Ammon's horn (tissue), 1 donor: ENCODE results near the gene SCUBE1.
A peak's percentile ranks its signal among the peaks of the same experiment; 100 is the strongest.

Experiments used
- DNase-seq: peaks from one replicate; pipeline ENCODE4 v3.0.0-alpha.2; 2016; ENCODE audit warnings: low spot score

The SCUBE1 gene

DNA sequence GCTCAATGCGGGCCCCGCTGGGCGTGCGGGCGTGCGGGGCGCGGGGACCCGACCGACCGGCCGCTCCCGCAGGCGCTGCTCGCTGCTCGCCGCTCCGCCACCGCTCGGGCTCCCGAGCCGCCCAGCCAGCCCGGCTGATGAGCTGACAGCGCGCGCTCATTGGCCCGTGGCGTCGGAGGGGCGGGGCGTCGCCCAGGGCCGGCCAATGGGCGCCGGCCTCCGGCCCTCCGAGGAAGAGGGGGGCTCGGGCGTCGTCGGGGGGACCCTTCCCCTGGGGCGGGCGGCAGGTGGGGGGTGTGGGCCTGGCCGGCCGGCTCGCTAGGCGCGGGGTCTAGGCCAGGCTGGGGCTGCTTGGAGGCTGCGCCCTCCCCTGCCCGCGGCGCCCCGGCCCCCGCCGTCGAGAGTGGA lies at the start of gene SCUBE1:
SCUBE1 (minus strand) TSS at position 111 of the 408 bp plus-strand sequence. CDS start 111 bp downstream, outside the sequence.
- DNase-seq, result peak; percentile 38

DNA sequence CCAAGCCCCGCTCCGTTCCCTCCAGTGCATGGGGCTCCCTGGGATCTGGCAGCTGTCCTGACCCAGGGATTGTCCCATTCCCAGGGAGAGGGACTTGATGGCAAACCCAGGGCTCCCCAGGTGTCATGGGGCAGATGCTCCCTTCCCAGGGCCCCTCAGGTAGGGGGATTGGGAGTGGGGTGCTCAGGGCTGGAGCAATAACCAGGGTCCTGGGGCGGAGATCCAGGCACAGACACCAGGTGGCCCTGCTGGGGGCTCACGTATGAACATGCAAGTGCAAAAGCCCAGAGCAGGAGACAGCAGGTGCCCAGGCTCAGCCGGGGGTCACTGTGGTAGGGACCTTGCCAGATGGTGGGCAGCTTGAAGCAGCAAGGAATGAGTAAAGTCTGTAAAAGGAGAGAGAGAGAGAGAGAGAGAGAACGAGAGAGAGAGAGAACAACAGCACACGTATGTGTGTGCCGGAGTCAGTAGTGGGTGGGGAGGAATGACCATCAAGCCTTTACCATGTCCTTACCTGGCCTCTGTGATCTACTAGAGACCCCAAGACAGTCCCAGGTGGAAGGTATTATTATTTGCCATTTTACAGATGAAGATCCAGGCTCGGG lies 49.3 kb upstream of the SCUBE1 start:
- DNase-seq, result no peak

- no peak for DNase-seq
These were observed 48.1 kb upstream of the SCUBE1 start for GRCh38 chr22:43391306-43391705.

DNA sequence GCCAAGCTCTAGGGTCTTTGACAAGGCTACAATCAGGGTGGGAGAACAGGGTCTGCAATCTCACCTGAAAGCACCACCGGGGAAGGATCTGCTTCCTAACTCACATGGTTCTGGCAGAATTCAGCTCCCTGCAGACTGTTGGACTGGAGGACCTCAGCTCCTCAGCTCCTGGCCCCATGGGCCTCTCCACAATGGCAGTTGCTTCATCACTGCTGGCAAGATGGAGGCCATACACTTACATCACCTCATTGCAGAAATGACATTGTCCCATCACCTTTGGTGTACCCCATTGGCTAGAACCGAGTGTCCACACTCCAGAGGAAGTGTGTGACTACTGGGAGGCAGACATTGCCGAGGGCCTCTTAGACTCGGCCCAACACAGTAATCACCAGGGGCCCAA lies 47.7 kb upstream of the SCUBE1 start:
- no peak for DNase-seq

- DNase-seq, result no peak
These were observed 47.0 kb upstream of the SCUBE1 start for GRCh38 chr22:43390166-43390565.

DNA sequence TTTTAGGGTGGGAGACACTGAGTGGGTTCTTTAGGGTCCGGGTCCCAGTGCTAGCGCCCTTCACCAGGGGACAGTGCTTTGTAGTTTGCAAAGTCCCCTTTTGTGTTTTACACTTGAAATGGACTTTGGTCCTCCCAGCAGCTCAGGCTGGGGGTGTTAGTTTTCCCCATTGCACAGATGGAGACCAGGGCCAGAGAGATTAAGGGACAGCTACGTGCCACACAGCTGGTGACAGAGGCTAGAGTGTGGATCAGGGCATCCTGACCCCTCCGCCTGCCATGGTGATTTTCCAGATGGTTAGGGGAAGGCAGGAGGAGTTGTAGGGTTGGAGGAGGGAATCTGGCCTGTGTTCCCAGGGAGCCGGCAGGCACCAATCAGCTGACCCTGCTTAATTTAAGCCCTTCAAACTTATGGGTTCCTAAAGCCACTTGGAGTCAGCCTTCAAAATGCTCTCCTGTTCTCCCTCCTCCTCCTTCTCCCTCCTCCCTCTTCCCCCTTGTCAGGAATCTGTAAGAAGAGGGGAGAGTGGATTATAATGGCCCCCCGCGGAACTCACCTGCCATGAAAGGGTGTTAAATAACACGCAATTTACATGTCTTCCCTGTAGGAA lies 46.2 kb upstream of the SCUBE1 start:
- no peak for DNase-seq

GRCh38 chr22:43388420-43388851 lies 45.3 kb upstream of the SCUBE1 start:
- peak; percentile 79 for DNase-seq

DNA sequence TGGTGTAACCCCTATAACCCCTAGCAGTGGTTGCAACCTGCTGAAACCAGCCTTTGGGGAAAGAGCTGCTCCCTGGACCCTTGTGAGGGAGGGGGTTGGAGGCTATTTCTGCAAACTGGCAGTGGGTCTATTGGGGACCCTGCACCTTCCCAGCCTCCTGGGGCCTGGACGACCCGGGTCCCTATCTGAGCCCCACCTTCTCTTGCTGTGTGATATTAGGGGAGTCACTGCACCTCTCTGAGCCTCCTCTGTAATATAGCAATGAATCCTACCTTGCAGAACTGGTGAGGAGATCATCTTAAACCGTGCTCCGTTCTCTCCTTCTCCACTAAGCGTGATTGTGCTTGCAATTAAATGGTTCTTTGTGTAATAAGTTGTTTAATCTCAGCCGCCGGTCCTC lies 44.6 kb upstream of the SCUBE1 start:
- no peak for DNase-seq

GRCh38 chr22:43385770-43386641 lies 42.8 kb upstream of the SCUBE1 start:
- DNase-seq, result peak; percentile 86

DNA sequence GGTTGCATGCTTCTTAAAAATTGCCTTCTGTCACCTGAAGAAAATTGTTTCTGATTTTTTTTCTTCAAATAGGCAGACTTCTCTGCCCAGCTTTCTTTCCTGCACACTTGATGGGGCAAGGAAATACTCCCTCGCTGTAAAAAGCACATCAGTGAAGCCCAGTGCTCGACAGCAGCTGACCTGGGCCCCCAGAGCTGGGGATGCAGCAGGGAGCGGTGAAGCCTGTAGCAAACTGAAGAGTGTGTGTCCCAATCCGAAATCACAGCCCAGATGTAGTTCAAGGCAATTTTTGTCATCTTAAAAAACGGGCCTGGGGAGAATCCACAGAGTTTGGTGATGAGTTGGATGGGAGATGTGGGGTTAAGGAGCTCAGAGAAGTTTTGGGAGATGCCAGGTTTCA lies 41.7 kb upstream of the SCUBE1 start:
- no peak for DNase-seq

GRCh38 chr22:43381693-43382092 lies 38.5 kb upstream of the SCUBE1 start:
- DNase-seq, result no peak

DNA sequence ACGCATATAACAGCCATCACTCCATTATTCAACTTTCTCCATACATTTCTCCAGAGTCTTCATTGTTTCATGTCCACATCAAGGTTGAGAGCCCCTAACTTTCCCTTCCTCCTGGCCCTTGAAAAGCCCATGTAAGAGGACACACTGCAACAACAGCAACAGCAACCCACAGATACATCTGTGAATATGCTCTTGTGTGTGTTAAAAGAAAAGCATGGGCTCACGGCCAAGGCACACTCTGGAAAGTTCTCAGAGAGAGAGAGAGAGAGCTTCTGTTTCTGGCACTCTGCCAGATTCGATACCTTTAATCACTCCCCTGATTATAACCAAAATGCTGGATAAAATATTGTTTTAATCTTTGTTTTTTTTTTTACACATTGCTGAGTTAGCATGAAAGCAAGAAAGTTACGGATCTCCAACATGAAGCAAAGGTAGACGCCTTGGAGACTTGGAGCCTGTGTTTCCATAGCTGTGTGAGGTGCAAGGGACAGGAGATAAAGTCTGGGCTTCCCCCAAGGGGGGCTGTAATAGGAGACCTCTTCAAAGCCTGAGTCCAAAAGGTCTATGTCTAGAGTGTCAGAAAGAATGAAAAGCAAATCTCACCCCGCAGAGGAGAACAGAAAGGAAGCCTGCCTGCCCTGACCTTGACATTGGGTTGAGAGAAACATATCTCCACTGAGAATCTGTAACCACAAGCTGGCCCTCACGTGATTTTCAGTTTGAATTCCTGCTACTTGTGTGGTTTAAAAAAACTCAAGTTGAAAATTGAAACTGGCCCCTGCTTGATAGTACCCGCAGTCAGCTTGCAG lies 34.9 kb upstream of the SCUBE1 start:
- no peak for DNase-seq

DNA sequence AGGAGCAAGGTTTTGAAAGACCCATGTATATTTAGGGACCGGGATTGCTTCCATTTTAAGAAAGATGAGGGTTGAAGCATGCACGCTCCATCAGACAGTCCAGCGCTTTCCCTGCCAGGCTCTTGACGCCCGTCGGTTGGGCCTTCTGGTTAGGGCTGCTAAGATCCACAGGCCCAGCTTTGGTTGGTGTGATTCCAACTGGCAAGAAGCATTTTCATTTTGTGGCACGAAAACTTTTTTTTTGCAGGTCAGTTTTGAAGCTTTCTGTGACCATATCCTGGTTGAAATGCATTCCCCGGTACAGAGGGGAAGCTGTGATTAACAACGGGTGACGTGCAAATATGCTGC lies 34.4 kb upstream of the SCUBE1 start:
- DNase-seq, result no peak

- no peak for DNase-seq
These were observed 33.8 kb upstream of the SCUBE1 start for GRCh38 chr22:43376765-43377547.

DNA sequence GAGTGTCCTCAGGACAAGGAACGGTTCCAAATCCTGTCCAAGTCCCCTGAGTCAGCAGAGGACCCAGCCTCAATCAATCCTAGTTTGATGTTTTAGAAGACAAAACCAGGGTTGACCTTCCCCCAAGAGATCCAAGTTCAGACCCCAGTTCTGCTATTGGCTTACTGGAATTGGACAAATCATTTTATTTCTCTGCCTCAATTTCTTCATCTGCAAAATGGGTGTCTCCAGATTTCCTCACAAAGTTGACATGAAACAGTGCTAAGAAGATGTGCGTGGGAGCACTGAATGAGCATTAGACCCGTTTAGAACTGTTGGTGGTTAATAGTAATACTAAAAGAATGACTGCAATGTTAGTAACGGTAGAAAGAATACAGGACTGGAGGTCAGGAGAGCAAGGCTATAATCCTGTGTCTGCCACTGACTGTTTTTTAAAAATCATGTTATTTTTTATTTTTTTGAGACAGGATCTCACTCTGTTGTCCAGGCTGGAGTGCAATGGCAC lies 32.8 kb upstream of the SCUBE1 start:
- DNase-seq, result no peak

DNA sequence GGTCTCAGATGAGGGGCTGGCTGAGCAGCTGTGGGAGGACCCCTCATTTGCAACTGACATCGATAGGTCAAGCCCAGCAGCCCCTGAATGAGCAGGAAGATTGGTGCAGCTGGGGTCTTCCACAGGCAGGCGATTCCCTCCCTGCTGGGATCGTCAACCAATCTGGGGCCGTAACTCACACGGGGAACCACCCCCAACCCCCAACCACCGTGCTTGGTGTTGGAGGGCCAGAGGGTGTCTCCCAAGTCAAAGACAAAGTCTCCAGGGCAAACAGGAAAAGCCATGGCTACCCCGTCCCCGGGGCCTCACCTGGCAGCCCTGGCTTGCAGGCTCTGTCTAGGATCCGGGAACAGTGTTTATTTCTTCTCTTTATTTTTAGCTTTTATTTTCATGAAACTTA lies 26.9 kb upstream of the SCUBE1 start:
- DNase-seq, result no peak

- no peak for DNase-seq
These were observed 22.7 kb upstream of the SCUBE1 start for GRCh38 chr22:43365715-43366440.

DNA sequence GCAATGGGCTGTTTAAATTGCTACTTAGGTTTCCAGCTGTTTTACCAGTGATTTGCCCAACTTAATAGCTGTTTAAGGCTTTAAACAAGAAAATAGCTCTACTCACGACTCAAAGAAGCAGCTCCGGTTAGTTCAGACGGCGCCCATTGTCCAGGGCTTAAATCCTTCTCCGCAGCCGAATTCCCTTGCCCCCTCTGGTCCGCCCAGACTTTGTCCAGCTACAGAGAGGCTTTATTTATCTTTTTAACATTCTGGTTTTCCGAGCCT lies 20.9 kb upstream of the SCUBE1 start:
- no peak for DNase-seq

DNA sequence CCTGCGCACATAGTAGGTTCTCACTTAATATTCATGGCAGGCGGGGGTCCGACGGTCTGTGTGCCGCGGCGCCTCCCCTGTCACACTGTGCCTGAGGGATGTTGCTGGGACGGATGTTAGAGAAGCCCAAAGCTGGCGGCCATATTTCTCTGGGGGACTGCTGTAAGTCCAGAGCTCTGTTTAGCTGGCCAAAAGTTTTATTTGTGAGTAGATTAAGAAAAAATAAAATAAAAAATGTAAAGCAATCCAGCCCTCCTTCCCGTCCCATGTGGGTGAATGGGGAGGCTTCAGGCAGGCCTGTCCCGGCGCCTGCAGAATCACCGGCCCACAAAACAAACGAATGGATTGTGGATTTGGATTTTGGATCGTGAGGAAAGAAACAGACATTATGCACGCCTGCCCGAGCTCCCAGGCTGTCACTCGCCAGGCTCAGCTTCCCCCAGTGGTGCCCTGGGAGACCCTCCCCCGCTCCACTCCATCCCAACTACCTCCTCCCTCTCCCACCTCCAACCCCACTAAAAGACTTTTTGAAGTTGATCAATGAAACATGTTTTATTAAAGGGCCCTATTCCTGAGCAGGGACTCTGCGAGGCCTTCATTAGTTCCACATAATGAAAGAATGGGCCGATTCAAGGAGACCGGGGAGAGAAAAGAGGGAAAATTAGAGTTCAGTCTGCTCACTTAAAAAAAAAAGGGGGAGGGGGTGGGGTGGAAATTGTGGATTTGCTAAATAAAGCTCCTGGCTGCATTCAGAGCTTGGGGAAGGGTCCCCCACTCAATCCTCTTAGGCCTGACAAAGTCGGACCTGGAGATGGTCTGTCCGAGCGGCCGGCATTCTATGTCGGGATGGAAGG lies 20.4 kb upstream of the SCUBE1 start:
- DNase-seq, result no peak

DNA sequence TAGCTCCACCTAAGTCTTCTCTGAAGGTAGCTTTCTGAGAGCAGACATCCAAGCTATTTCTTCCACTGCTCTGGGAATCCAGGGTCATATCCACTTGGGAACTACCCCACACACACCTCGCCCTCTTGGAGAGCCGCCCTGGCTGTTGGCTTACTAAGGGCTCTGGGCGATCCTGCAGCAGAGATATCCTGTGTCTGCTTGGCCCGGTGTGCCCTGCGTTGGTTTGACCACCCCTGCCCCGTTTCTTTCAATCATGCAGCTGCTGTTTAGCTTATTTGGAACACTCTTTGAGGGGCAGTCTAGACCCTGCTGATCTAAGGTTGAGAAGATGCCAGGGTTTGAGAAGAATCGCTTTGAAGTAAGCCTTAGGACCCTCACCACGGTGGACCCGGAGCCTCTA lies 17.4 kb upstream of the SCUBE1 start:
- no peak for DNase-seq
